Jurkat, Clone E6-1 (cell line): ENCODE results near the gene ARL15.

ENCODE experiments used
- DNase-seq: peaks from one replicate; pipeline ENCODE4 v3.0.0-alpha.2; 2011; ENCODE audit warnings: low read depth, low spot score
- H3K4me3 ChIP-seq: 2 replicates; pipeline ENCODE4 v1.5.1; 2011; ENCODE audit warnings: mild to moderate bottlenecking, low read length, control low read depth, moderate library complexity

Gene ARL15

DNA sequence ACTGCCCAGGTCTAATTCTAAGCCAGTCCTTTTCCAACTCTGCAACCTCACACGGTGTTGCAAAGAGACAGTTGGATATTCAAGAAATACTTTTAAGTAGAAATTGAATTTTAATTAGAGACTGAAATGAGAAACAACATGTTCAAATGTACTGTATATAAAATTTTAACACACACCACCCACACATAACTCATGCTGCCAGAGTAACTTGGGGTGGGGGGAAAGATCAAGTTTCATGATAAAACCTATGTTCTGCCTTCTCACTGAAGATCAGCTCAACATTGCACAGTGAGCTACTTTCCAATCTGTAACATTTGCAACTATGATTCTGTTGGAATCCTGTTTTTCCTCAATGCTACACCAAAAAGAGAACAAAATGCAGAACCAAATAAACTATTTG, 17.5 kb downstream of the ARL15 start:
- DNase-seq = no peak
- H3K4me3 ChIP-seq = no peak overlapping the region

GRCh38 chr5:54291498-54291897, 18.9 kb downstream of the ARL15 start:
- no peak overlapping the region for H3K4me3 ChIP-seq
- DNase-seq = no peak

DNA sequence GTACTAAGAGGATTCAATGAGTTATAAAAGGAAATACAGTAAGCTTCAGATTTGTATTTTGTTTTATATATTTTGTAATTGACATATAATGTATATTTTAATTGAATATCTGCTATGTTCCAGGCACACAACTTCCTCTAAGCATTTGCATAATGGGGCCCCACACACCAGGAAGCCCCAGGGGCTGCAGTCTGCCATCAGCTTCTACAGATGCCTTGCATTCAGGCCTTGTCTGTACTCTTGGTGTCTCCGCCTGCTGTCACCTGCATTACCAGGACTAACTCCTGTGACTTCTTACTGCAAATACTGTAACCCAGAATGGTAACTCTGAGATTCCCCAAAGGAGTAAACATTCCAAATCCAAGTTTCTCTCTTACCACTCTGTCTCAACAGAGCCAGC, 20.6 kb downstream of the ARL15 start:
- no peak for DNase-seq
- H3K4me3 ChIP-seq = no peak overlapping the region

- DNase-seq = no peak
- no peak overlapping the region for H3K4me3 ChIP-seq
Measured at GRCh38 chr5:54288568-54289217, 21.7 kb downstream of the ARL15 start.

GRCh38 chr5:54285686-54286085, 24.7 kb downstream of the ARL15 start:
- no peak for DNase-seq
- no peak overlapping the region for H3K4me3 ChIP-seq

GRCh38 chr5:54284586-54284985, 25.8 kb downstream of the ARL15 start:
- DNase-seq = no peak

DNA sequence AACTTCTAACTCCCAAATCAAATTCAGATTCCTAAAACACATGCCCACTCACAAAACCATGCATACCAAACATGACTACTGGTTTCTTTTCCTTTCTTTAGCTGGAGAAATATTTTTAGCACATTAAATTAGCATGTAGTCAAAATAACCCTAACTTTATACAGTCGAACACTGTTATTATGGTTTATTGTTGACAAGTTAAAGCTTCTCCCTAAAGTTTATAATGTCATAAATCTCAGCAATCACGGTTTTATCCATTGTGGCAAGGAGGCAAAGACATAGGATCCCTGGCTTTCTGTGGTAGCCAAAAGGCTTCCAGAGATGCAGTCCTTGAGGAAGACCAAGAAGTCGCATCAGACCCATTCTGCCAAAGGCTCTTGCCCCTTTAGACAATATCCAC, 27.5 kb downstream of the ARL15 start:
- no peak for DNase-seq
- H3K4me3 ChIP-seq = no peak overlapping the region

More at GRCh38 chr5:54284586-54284985, 25.8 kb downstream of the ARL15 start:
- H3K4me3 ChIP-seq = no peak overlapping the region

DNA sequence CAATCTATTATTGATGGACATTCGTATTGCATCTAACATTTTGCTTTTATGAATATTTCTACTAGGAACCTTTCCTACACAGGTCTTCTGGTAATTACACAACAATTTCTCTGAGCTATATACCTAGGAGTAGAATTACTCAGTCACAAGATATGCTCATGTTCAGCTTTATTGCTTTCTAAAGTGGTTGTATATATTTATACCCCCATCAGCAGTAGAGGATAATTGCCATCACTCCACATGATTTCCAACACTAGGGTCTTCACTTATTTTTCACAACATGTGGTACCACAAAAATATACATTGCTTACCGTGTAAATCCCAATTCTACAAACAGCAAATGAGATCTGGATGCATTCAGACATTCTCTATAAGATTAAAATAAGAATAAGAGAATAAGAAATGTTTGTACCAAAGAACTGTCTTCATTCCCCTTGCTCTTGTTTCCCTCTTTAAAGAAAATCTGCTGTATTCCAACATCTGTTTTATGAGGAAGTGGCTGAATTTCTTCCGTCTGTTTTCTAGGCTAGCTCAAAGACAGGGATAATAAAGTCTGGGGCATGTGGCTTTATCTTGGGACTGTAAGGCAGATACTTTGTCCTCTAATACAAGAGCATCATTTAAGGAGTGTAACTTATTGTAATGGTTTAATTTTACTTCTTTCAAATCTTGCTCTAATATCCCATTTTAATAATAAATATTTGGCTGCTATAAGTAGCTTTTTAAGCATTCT, 28.2 kb downstream of the ARL15 start:
- H3K4me3 ChIP-seq = no peak overlapping the region
- no peak for DNase-seq

DNA sequence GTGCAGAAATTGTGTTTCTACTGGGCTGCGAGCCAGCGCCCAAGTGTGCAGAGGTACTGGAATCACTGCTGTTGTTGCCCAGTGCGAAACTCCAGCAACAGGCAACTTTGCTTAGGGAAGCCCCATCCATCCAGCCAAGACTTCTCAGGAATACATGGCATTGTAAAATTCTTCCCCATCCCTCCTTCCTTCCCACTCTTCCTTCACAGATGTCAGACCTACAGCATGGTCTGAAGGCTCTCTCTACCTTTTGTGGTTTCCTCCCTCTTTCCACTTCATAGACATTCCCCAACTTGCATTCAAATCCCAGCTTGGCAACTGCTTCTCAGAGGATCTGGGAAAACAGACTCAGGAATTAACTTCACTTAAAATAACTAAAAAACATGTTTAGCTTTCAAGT, 30.4 kb downstream of the ARL15 start:
- DNase-seq = no peak
- H3K4me3 ChIP-seq = no peak overlapping the region

GRCh38 chr5:54278979-54279717, 31.2 kb downstream of the ARL15 start:
- no peak for DNase-seq
- no peak overlapping the region for H3K4me3 ChIP-seq

DNA sequence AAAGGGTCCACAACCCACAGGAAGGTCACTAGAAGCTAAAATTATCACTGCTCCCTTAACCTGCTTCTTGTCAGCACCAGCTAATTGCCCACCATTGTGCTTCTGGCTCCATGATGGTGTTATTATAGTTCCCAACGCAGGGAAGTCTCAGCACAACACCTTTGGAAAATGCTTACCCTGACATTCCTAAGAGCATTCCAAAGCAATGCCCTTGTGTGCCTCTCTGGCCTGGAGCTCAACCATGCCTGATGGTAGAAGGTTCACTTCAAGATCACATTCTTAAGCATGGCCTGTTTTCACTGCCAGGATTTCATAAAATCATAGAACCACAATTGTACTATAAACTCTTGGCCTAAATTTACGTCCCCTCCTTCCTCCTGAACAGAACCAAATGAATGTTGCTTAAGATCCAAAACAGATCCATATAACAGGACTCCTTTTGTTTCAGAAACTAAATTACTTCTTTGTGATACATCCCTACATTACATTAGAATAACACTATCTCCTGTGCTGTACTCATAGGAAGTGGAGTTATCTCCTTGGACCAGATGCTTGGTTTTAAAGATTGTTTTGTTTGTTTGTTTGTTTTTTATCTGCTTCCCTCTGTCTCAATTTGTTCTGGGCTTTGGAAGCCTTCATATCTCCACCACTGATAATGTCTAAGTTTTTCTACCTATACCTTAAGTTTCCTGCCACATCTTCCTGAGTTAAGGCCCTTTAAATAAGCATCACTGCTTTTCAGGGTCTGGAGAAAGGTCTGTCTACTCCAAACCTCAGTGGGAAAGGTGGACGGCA, 32.1 kb downstream of the ARL15 start:
- no peak for DNase-seq
- no peak overlapping the region for H3K4me3 ChIP-seq

GRCh38 chr5:54276048-54276447, 34.3 kb downstream of the ARL15 start:
- DNase-seq = no peak
- no peak overlapping the region for H3K4me3 ChIP-seq

GRCh38 chr5:54275361-54275760, 35.0 kb downstream of the ARL15 start:
- DNase-seq = no peak

GRCh38 chr5:54274944-54275343, 35.4 kb downstream of the ARL15 start:
- H3K4me3 ChIP-seq = no peak overlapping the region
- DNase-seq = no peak

More at GRCh38 chr5:54275361-54275760, 35.0 kb downstream of the ARL15 start:
- no peak overlapping the region for H3K4me3 ChIP-seq

- DNase-seq = no peak
- H3K4me3 ChIP-seq = no peak overlapping the region
Measured at GRCh38 chr5:54273715-54274114, 36.7 kb downstream of the ARL15 start.

- DNase-seq = peak; percentile 27
- H3K4me3 ChIP-seq = no peak overlapping the region
Measured at GRCh38 chr5:54272746-54273145, 37.6 kb downstream of the ARL15 start.

GRCh38 chr5:54270326-54270725, 40.0 kb downstream of the ARL15 start:
- no peak overlapping the region for H3K4me3 ChIP-seq
- no peak for DNase-seq

- no peak for DNase-seq
- H3K4me3 ChIP-seq = no peak overlapping the region
Measured at GRCh38 chr5:54264574-54264973, 45.8 kb downstream of the ARL15 start.

DNA sequence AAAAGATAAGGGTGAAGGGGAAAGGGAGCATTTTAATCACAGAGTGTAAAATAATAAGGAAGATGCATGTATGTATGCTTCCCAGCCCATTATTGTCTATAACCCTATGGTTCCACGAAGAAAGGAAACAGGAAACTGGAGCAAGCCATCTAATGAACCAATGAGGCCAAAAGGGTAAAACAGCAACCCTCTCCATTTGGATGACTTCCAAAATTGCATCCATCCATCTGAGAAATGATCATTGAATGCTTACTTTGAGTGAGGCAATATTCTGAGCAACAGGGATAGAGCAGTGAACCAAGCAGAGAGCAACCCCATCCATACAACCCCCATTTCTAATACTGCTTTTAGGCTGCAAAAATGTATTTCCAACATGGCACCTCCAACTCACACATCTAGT, 46.9 kb downstream of the ARL15 start:
- H3K4me3 ChIP-seq = no peak overlapping the region
- DNase-seq = no peak
